ENCODE results near the gene BPIFB4.
"Not testable (repeated sequence)": the region's sequence is repeated elsewhere in the genome, so short reads cannot be mapped to it uniquely, and the experiment has no call there.

Gene BPIFB4

DNA sequence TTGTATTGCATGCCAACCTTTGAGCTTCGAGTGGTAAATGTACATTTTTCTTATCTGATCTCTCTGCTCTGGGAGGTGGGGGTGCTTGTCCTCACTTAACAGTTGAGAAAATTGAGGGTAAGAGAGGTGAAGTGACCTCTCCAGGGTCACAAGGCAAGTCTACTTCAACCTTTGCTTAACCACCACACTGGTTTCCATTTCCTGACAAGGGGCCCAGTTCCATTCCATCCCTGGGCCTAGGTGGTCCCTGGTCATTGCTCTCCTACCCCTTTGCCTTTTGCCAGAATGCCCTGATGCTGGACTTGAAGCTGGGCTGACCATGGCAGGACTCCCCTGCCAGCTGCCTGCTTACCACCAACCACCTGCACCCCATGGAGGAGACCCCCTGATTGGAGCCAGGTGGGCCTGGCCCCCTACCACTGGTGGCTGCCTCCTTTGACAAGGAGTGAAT lies 35.7 kb upstream of the BPIFB4 start:
- H3K9me3 ChIP-seq = peaks cover 4% of the 10 kb centered on the region; the same call in 1 of the 2 replicates
- H3K27me3 ChIP-seq = no peaks in the 10 kb centered on the region
- no peaks in the 10 kb centered on the region for H3K36me3 ChIP-seq
- H3K4me3 ChIP-seq (ENCODE audit: low read depth, low read length) = no peak overlapping the region
- no peak for DNase-seq
- H3K4me1 ChIP-seq = no peaks in the 10 kb centered on the region
- TF ChIP-seq, protein P1, sequence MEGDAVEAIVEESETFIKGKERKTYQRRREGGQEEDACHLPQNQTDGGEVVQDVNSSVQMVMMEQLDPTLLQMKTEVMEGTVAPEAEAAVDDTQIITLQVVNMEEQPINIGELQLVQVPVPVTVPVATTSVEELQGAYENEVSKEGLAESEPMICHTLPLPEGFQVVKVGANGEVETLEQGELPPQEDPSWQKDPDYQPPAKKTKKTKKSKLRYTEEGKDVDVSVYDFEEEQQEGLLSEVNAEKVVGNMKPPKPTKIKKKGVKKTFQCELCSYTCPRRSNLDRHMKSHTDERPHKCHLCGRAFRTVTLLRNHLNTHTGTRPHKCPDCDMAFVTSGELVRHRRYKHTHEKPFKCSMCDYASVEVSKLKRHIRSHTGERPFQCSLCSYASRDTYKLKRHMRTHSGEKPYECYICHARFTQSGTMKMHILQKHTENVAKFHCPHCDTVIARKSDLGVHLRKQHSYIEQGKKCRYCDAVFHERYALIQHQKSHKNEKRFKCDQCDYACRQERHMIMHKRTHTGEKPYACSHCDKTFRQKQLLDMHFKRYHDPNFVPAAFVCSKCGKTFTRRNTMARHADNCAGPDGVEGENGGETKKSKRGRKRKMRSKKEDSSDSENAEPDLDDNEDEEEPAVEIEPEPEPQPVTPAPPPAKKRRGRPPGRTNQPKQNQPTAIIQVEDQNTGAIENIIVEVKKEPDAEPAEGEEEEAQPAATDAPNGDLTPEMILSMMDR (IDR thresholded peaks at IDR 0.05; ENCODE audit: low read depth, low read length) = no peak

- not testable (repeated sequence) for H3K36me3 ChIP-seq; DNase-seq; H3K4me3 ChIP-seq (ENCODE audit: low read depth, low read length); H3K27me3 ChIP-seq; H3K9me3 ChIP-seq; H3K4me1 ChIP-seq
Observed at GRCh38 chr20:33045129-33045721, 34.2 kb upstream of the BPIFB4 start.

GRCh38 chr20:33046412-33046811 lies 33.0 kb upstream of the BPIFB4 start:
- H3K4me1 ChIP-seq = no peaks in the 10 kb centered on the region
- peaks cover 4% of the 10 kb centered on the region; the same call in 1 of the 2 replicates for H3K9me3 ChIP-seq
- DNase-seq = no peak
- no peak overlapping the region for H3K4me3 ChIP-seq (ENCODE audit: low read depth, low read length)
- no peaks in the 10 kb centered on the region for H3K36me3 ChIP-seq
- no peaks in the 10 kb centered on the region for H3K27me3 ChIP-seq
- TF ChIP-seq, protein P1 (IDR thresholded peaks at IDR 0.05; ENCODE audit: low read depth, low read length) = no peak

GRCh38 chr20:33051333-33051732 lies 28.1 kb upstream of the BPIFB4 start:
- Histone ChIP-seq H3K27me3 (peaks cover 6% of the 10 kb centered on the region; the same call in 1 of the 2 replicates), H3K9me3 (no peaks in the 10 kb centered on the region), H3K36me3 (no peaks in the 10 kb centered on the region), H3K4me3 (ENCODE audit: low read depth, low read length) (no peak overlapping the region), H3K4me1 (no peaks in the 10 kb centered on the region)
- no peak for DNase-seq
- TF ChIP-seq, protein P1 (IDR thresholded peaks at IDR 0.05; ENCODE audit: low read depth, low read length) = no peak

DNA sequence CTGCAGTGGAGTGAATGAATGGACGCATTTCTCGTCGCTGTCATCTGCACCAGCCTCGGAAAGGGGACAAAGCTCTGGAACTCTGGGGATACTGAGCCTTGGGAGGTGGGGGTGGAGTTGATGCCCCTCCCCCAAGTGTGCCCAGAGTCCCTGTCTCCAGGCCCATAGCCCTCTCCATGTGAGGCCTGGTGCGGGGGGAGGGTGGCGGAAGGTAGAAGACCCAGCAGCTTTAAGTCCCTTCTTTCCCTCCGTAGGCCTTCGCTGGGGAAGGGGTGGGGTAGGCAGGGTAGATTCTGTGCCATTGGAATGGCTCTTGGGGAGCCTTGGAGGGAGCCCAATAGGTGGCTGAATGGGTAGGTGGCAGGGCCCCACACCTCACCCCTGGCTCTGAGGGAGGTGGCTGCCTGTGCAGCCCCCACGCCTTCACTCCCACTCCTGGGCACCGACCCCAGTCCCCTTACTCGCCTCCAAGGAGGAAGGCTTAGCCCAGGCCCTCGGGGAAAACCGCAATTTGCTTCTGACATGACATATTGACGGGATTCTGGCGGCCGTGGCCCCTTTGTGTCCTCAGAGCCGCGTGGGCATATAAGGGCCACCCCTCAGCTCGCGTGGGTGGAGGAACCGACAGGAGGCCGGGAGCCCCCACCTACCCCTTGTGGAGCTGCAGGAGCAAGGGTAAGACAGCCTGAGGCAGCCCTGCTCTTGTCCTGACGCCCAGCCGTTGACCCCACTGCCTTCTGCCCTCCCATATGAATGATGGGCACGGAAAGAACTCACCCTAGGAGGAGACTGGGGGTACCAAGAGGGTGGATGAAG lies 25.9 kb upstream of the BPIFB4 start, which contains the start of gene BPIFB3:
TSS of gene BPIFB3 (plus strand) at position 613 of the 816 bp plus-strand sequence. CDS start 1,533 bp downstream, outside the sequence.
- H3K9me3 ChIP-seq = no peaks in the 10 kb centered on the region
- TF ChIP-seq, protein P1 (IDR thresholded peaks at IDR 0.05; ENCODE audit: low read depth, low read length) = no peak
- H3K4me1 ChIP-seq = no peaks in the 10 kb centered on the region
- H3K27me3 ChIP-seq = peaks cover 9% of the 10 kb centered on the region; the same call in 1 of the 2 replicates
- H3K4me3 ChIP-seq (ENCODE audit: low read depth, low read length) = no peak within 1 kb of the TSS
- DNase-seq = no peak
- H3K36me3 ChIP-seq = no peaks in the 10 kb centered on the region

GRCh38 chr20:33054381-33054780 lies 25.1 kb upstream of the BPIFB4 start:
- TF ChIP-seq, protein P1 (IDR thresholded peaks at IDR 0.05; ENCODE audit: low read depth, low read length) = no peak
- Histone ChIP-seq H3K4me1 (no peaks in the 10 kb centered on the region), H3K27me3 (peaks cover 9% of the 10 kb centered on the region; the same call in 1 of the 2 replicates), H3K9me3 (no peaks in the 10 kb centered on the region), H3K36me3 (no peaks in the 10 kb centered on the region), H3K4me3 (ENCODE audit: low read depth, low read length) (no peak overlapping the region)
- no peak for DNase-seq
